ENCODE measurements around the gene MAB21L3.

MAB21L3 gene

GRCh38 chr1:116170721-116171589 is 59.8 kb downstream of the MAB21L3 start:
- Histone ChIP-seq H3K9ac (ENCODE audit: insufficient read length, low read depth) (no peak overlapping the region), H3K4me1 (ENCODE audit: insufficient read depth, insufficient read length) (peaks cover 12% of the 10 kb centered on the region), H3K4me3 (ENCODE audit: insufficient read length, low read depth) (no peak overlapping the region), H3K9me3 (ENCODE audit: insufficient read depth, low read length) (no peaks in the 10 kb centered on the region), H3K27me3 (ENCODE audit: insufficient read depth, insufficient read length) (peaks cover 27% of the 10 kb centered on the region), H3K36me3 (ENCODE audit: insufficient read depth, insufficient read length, low read length) (no peaks in the 10 kb centered on the region)
- TF ChIP-seq YY1 (IDR thresholded peaks at IDR 0.05; ENCODE audit: insufficient read depth, insufficient read length) (no peak), ZNF274 (IDR thresholded peaks at IDR 0.05; ENCODE audit: low read depth, low read length) (no peak), SUZ12 (IDR thresholded peaks at IDR 0.05; ENCODE audit: extremely low read depth, insufficient read depth, insufficient read length) (no peak)
- no peak for DNase-seq (ENCODE audit: low read depth, low spot score)

- TF ChIP-seq SUZ12 (IDR thresholded peaks at IDR 0.05; ENCODE audit: extremely low read depth, insufficient read depth, insufficient read length) (no peak), YY1 (IDR thresholded peaks at IDR 0.05; ENCODE audit: insufficient read depth, insufficient read length) (no peak), ZNF274 (IDR thresholded peaks at IDR 0.05; ENCODE audit: low read depth, low read length) (no peak)
- Histone ChIP-seq H3K27me3 (ENCODE audit: insufficient read depth, insufficient read length) (peaks cover 15% of the 10 kb centered on the region), H3K36me3 (ENCODE audit: insufficient read depth, insufficient read length, low read length) (no peaks in the 10 kb centered on the region), H3K9ac (ENCODE audit: insufficient read length, low read depth) (no peak overlapping the region), H3K4me3 (ENCODE audit: insufficient read length, low read depth) (no peak overlapping the region), H3K4me1 (ENCODE audit: insufficient read depth, insufficient read length) (peaks cover 9% of the 10 kb centered on the region), H3K9me3 (ENCODE audit: insufficient read depth, low read length) (no peaks in the 10 kb centered on the region)
- no peak for DNase-seq (ENCODE audit: low read depth, low spot score)
Measured at GRCh38 chr1:116172666-116173065, 61.5 kb downstream of the MAB21L3 start.

GRCh38 chr1:116175611-116176010 is 64.4 kb downstream of the MAB21L3 start:
- TF ChIP-seq SUZ12 (IDR thresholded peaks at IDR 0.05; ENCODE audit: extremely low read depth, insufficient read depth, insufficient read length) (no peak), YY1 (IDR thresholded peaks at IDR 0.05; ENCODE audit: insufficient read depth, insufficient read length) (no peak), ZNF274 (IDR thresholded peaks at IDR 0.05; ENCODE audit: low read depth, low read length) (no peak)
- Histone ChIP-seq H3K27me3 (ENCODE audit: insufficient read depth, insufficient read length) (no peaks in the 10 kb centered on the region), H3K9me3 (ENCODE audit: insufficient read depth, low read length) (no peaks in the 10 kb centered on the region), H3K4me1 (ENCODE audit: insufficient read depth, insufficient read length) (no peaks in the 10 kb centered on the region), H3K9ac (ENCODE audit: insufficient read length, low read depth) (no peak overlapping the region), H3K4me3 (ENCODE audit: insufficient read length, low read depth) (no peak overlapping the region), H3K36me3 (ENCODE audit: insufficient read depth, insufficient read length, low read length) (no peaks in the 10 kb centered on the region)
- no peak for DNase-seq (ENCODE audit: low read depth, low spot score)

- no peaks in the 10 kb centered on the region for H3K27me3 ChIP-seq (ENCODE audit: insufficient read depth, insufficient read length)
- H3K9ac ChIP-seq (ENCODE audit: insufficient read length, low read depth), result no peak overlapping the region
- no peaks in the 10 kb centered on the region for H3K4me1 ChIP-seq (ENCODE audit: insufficient read depth, insufficient read length)
- H3K36me3 ChIP-seq (ENCODE audit: insufficient read depth, insufficient read length, low read length), result no peaks in the 10 kb centered on the region
- no peak for DNase-seq (ENCODE audit: low read depth, low spot score)
- H3K4me3 ChIP-seq (ENCODE audit: insufficient read length, low read depth), result no peak overlapping the region
- TF ChIP-seq YY1 (IDR thresholded peaks at IDR 0.05; ENCODE audit: insufficient read depth, insufficient read length), result no peak
- TF ChIP-seq ZNF274 (IDR thresholded peaks at IDR 0.05; ENCODE audit: low read depth, low read length), result no peak
- TF ChIP-seq SUZ12 (IDR thresholded peaks at IDR 0.05; ENCODE audit: extremely low read depth, insufficient read depth, insufficient read length), result no peak
- H3K9me3 ChIP-seq (ENCODE audit: insufficient read depth, low read length), result no peaks in the 10 kb centered on the region
Measured at GRCh38 chr1:116176306-116176789, 65.1 kb downstream of the MAB21L3 start.

GRCh38 chr1:116177861-116178260 is 66.7 kb downstream of the MAB21L3 start:
- TF ChIP-seq YY1 (IDR thresholded peaks at IDR 0.05; ENCODE audit: insufficient read depth, insufficient read length), result no peak
- no peaks in the 10 kb centered on the region for H3K27me3 ChIP-seq (ENCODE audit: insufficient read depth, insufficient read length)
- H3K36me3 ChIP-seq (ENCODE audit: insufficient read depth, insufficient read length, low read length), result no peaks in the 10 kb centered on the region
- no peak for DNase-seq (ENCODE audit: low read depth, low spot score)
- no peaks in the 10 kb centered on the region for H3K9me3 ChIP-seq (ENCODE audit: insufficient read depth, low read length)
- no peak overlapping the region for H3K4me3 ChIP-seq (ENCODE audit: insufficient read length, low read depth)
- H3K4me1 ChIP-seq (ENCODE audit: insufficient read depth, insufficient read length), result no peaks in the 10 kb centered on the region
- no peak overlapping the region for H3K9ac ChIP-seq (ENCODE audit: insufficient read length, low read depth)

- Histone ChIP-seq H3K9me3 (ENCODE audit: insufficient read depth, low read length) (no peaks in the 10 kb centered on the region), H3K4me1 (ENCODE audit: insufficient read depth, insufficient read length) (no peaks in the 10 kb centered on the region), H3K4me3 (ENCODE audit: insufficient read length, low read depth) (no peak overlapping the region), H3K36me3 (ENCODE audit: insufficient read depth, insufficient read length, low read length) (no peaks in the 10 kb centered on the region), H3K9ac (ENCODE audit: insufficient read length, low read depth) (no peak overlapping the region), H3K27me3 (ENCODE audit: insufficient read depth, insufficient read length) (no peaks in the 10 kb centered on the region)
- no peak for DNase-seq (ENCODE audit: low read depth, low spot score)
- no peak for TF ChIP-seq ZNF274 (IDR thresholded peaks at IDR 0.05; ENCODE audit: low read depth, low read length)
- no peak for TF ChIP-seq SUZ12 (IDR thresholded peaks at IDR 0.05; ENCODE audit: extremely low read depth, insufficient read depth, insufficient read length)
- no peak for TF ChIP-seq YY1 (IDR thresholded peaks at IDR 0.05; ENCODE audit: insufficient read depth, insufficient read length)
Measured at GRCh38 chr1:116178837-116179236, 67.6 kb downstream of the MAB21L3 start.

- DNase-seq (ENCODE audit: low read depth, low spot score), result no peak
- Histone ChIP-seq H3K9ac (ENCODE audit: insufficient read length, low read depth) (no peak overlapping the region), H3K9me3 (ENCODE audit: insufficient read depth, low read length) (no peaks in the 10 kb centered on the region), H3K36me3 (ENCODE audit: insufficient read depth, insufficient read length, low read length) (no peaks in the 10 kb centered on the region), H3K27me3 (ENCODE audit: insufficient read depth, insufficient read length) (no peaks in the 10 kb centered on the region), H3K4me3 (ENCODE audit: insufficient read length, low read depth) (no peak overlapping the region), H3K4me1 (ENCODE audit: insufficient read depth, insufficient read length) (no peaks in the 10 kb centered on the region)
- TF ChIP-seq SUZ12 (IDR thresholded peaks at IDR 0.05; ENCODE audit: extremely low read depth, insufficient read depth, insufficient read length), result no peak
- TF ChIP-seq YY1 (IDR thresholded peaks at IDR 0.05; ENCODE audit: insufficient read depth, insufficient read length), result no peak
- TF ChIP-seq ZNF274 (IDR thresholded peaks at IDR 0.05; ENCODE audit: low read depth, low read length), result no peak
Measured at GRCh38 chr1:116179419-116179818, 68.2 kb downstream of the MAB21L3 start.
